ENCODE data around the gene ISLR. TPM values are rescaled to one million over a fixed set of nuclear protein-coding genes. Genes with fewer than 3 reads are reported as not detected.

The ISLR gene
- total and polyA plus RNA-seq, 7 donors, result 0.69 to 186 (median 71.4) TPM

- 79 to 82% methylated on average over 11 of the region's 11 CpGs for WGBS, 2 donors
- peaks cover 0 to 27% (median 10%) of the 10 kb centered on the region in 3 donors for H3K27me3 ChIP-seq
Measured at GRCh38 chr15:74220475-74221248, 47.2 kb downstream of the ISLR start.

DNA sequence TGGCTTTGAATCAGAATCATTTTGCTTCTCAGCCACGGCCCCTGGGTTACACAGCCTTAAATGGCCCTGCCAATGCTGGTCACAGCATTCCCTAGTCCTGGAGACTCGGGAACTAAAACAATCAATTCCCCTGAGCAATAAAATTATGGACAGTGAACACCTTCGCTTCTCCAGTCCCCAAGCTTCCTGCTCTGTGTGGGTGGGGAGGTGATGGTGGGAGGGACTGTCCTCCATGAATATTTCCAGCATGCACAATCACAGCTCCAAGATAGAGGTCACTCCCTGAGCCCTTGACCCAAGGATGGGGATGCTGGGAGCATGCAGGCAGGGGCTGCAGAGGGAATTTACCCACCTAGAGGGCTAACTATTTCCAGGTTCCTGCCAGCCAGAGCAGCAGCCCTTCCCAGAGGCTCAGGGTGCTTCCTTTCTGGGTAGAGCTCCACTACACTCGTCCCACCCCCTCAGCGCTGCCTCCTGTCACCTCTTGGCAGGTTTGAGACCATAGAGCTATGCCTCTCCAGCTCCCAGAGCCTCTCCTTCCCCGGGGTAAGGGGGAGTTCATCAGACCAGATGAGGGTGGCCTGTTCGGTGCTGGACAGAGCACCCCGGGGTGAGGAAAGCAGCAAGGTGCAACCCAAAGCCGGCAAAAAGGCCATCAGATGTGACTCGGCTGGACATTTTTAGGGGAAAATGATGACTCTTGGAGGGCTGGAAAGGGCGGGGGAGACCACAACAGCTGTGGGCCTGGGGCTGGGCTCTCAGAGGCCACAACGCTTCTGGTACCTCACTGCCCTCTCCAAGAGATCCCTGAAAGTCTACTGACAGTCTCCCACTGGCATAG lies 48.1 kb downstream of the ISLR start:
- Histone ChIP-seq H3K36me3 (no peaks in the 10 kb centered on the region), H3K4me3 (no peak overlapping the region), H3K27me3 (peaks cover 0 to 27% (median 10%) of the 10 kb centered on the region in 3 donors), H3K4me1 (no peaks in the 10 kb centered on the region), H3K9me3 (no peaks in the 10 kb centered on the region), H3K27ac (no peak overlapping the region)
- WGBS, 2 donors, result 35 to 53% methylated on average over 12 of the region's 12 CpGs
- TF ChIP-seq EP300 (IDR thresholded peaks at IDR 0.05) (no peak), POLR2AphosphoS5 (IDR thresholded peaks at IDR 0.05) (no peak), POLR2A (IDR thresholded peaks at IDR 0.05) (no peak)
- TF ChIP-seq, protein P1, sequence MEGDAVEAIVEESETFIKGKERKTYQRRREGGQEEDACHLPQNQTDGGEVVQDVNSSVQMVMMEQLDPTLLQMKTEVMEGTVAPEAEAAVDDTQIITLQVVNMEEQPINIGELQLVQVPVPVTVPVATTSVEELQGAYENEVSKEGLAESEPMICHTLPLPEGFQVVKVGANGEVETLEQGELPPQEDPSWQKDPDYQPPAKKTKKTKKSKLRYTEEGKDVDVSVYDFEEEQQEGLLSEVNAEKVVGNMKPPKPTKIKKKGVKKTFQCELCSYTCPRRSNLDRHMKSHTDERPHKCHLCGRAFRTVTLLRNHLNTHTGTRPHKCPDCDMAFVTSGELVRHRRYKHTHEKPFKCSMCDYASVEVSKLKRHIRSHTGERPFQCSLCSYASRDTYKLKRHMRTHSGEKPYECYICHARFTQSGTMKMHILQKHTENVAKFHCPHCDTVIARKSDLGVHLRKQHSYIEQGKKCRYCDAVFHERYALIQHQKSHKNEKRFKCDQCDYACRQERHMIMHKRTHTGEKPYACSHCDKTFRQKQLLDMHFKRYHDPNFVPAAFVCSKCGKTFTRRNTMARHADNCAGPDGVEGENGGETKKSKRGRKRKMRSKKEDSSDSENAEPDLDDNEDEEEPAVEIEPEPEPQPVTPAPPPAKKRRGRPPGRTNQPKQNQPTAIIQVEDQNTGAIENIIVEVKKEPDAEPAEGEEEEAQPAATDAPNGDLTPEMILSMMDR (IDR thresholded peaks at IDR 0.05), result no peak
- no peak for DNase-seq
- intact Hi-C loops (cut with DNase I), result no loop called here

More at GRCh38 chr15:74220475-74221248, 47.2 kb downstream of the ISLR start:
- Histone ChIP-seq H3K9me3 (no peaks in the 10 kb centered on the region), H3K4me1 (no peaks in the 10 kb centered on the region), H3K4me3 (no peak overlapping the region), H3K36me3 (no peaks in the 10 kb centered on the region), H3K27ac (no peak overlapping the region)
- TF ChIP-seq EP300 (IDR thresholded peaks at IDR 0.05) (no peak), POLR2A (IDR thresholded peaks at IDR 0.05) (no peak), POLR2AphosphoS5 (IDR thresholded peaks at IDR 0.05) (no peak)
- TF ChIP-seq, protein P1 (IDR thresholded peaks at IDR 0.05), result no peak
- DNase-seq, result no peak
- intact Hi-C loops (cut with DNase I), result no loop called here

DNA sequence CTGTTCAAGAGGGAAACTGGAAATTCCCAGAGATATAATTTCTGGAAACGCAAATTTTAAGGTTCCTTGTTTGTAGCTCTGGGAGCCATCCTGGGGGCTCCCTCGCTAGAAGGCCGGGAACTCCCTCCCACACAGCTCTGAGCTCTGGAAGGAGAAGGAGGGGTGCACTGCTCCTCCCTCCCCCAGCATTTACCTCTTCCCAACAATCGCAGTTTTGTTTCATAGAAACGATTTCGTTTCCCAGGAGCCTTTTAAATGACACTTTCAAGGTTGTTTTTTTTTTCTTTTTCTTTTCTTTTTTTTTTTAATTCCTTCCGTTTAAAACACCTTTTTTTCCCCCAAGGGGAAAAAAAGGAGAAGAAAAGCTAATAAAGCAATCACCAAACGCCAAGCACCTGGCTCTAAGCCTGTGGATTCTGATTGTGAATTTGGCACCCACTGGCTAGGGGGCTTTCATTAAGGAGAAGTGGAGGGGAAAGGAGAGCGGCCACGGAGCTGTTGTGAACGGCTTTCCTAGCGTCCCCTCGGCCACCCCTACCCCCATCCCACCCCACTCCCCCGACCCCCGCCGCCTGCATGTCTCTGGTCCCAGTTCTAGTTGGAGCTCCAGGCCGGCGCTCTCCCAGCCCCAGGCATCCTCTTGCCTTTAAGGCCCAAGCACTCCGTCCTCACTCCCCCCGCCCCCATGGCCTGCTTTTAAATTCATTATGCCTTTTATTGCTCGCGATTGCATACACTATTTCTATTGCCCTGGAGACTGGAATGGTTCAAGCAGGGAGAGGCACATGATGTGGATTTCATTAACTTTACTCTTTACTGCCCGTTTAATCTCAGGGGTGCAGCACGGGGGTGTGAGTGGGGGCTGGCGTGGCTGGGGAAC lies 49.0 kb downstream of the ISLR start:
- Histone ChIP-seq H3K36me3 (no peaks in the 10 kb centered on the region), H3K9me3 (no peaks in the 10 kb centered on the region), H3K27ac (no peak overlapping the region), H3K4me1 (no peaks in the 10 kb centered on the region), H3K4me3 (no peak overlapping the region), H3K27me3 (peaks cover 0 to 18% (median 10%) of the 10 kb centered on the region in 3 donors)
- 14 to 44% methylated on average over 25 of the region's 25 CpGs for WGBS, 2 donors
- intact Hi-C loops (cut with DNase I), result no loop called here
- no peak for DNase-seq
- TF ChIP-seq, protein P1 (IDR thresholded peaks at IDR 0.05), result no peak
- TF ChIP-seq POLR2AphosphoS5 (IDR thresholded peaks at IDR 0.05) (no peak), EP300 (IDR thresholded peaks at IDR 0.05) (no peak), POLR2A (IDR thresholded peaks at IDR 0.05) (no peak)

DNA sequence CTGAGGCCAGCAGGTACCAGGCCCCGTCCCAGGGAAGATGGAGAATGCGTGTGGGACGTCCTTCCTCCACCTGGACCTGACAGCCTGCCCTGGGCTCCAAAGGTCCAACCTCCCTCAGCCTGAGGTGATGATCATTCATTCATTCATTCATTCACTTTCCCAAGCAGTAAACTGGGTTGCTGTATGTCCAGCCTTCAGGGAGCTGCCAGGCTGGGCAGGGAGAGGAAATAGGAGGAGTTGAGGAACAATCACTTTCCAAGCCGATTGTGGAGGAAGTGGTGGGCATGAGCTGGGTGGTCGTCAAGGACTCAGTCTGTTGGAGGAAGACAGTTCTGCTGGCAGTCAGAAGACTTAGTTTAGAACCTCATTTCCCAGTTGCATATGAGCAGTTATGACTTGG lies 52.4 kb downstream of the ISLR start:
- Histone ChIP-seq H3K4me3 (no peak overlapping the region), H3K9me3 (no peaks in the 10 kb centered on the region), H3K27ac (no peak overlapping the region), H3K36me3 (no peaks in the 10 kb centered on the region), H3K4me1 (no peaks in the 10 kb centered on the region), H3K27me3 (peaks cover 0 to 22% (median 10%) of the 10 kb centered on the region in 3 donors)
- intact Hi-C loops (cut with DNase I), result no loop called here
- TF ChIP-seq EP300 (IDR thresholded peaks at IDR 0.05), result no peak
- TF ChIP-seq, protein P1 (IDR thresholded peaks at IDR 0.05), result no peak
- no peak for DNase-seq
- 74 to 80% methylated on average over 5 of the region's 5 CpGs for WGBS, 2 donors

Data from sigmoid colon (tissue), 7 donors.